HEK293T (cell line): ENCODE results near the gene SETD4.

Source experiments
- CTCF ChIA-PET: fragments of 350-600 bp; formaldehyde crosslinking; extraction: SDS; loops from one replicate; lab custom pipeline; 2021; ENCODE audit warnings: antibody characterized with exemption, inconsistent platforms; lab: Yijun Ruan, JAX
- POLR2A ChIA-PET: fragments of 350-600 bp; formaldehyde crosslinking; extraction: SDS; loops from one replicate; lab custom pipeline; 2020; ENCODE audit warnings: antibody characterized with exemption, inconsistent platforms; lab: Yijun Ruan, JAX
- DNase-seq: peaks from one replicate; pipeline ENCODE4 v3.0.0; 2012; ENCODE audit warnings: mixed read lengths; ENCODE audit errors: extremely low spot score
- ARNT ChIP-seq: fragments of 450-650 bp; IDR thresholded peaks from 2 replicates; pipeline ENCODE4 v1.6.1; 2017; ENCODE audit warnings: mild to moderate bottlenecking
- BHLHE40 ChIP-seq: fragments of 450-650 bp; IDR thresholded peaks from 2 replicates; pipeline ENCODE4 v1.6.1; 2016; ENCODE audit warnings: mild to moderate bottlenecking, moderate library complexity, borderline replicate concordance
- CTBP1 ChIP-seq: fragments of 450-650 bp; IDR thresholded peaks from 2 replicates; pipeline ENCODE4 v1.6.1; 2016; ENCODE audit warnings: borderline replicate concordance
- ELF4 ChIP-seq: fragments of 450-650 bp; IDR thresholded peaks from 2 replicates; pipeline ENCODE4 v1.6.1; 2017; ENCODE audit warnings: antibody characterized with exemption
- FOXA1 ChIP-seq: fragments of 450-650 bp; IDR thresholded peaks from 2 replicates; pipeline ENCODE4 v1.6.1; 2016; ENCODE audit warnings: mild to moderate bottlenecking
- FOXK2 ChIP-seq: fragments of 450-650 bp; IDR thresholded peaks from 2 replicates; pipeline ENCODE4 v1.6.1; 2016; ENCODE audit warnings: mild to moderate bottlenecking
- FOXM1 ChIP-seq: fragments of 450-650 bp; IDR thresholded peaks from 2 replicates; pipeline ENCODE4 v1.6.1; 2017; ENCODE audit warnings: mild to moderate bottlenecking, borderline replicate concordance
- HDGF ChIP-seq: fragments of 450-650 bp; IDR thresholded peaks from 2 replicates; pipeline ENCODE4 v1.6.1; 2017; ENCODE audit warnings: antibody characterized with exemption, borderline replicate concordance
- L3MBTL2 ChIP-seq: fragments of 450-650 bp; conservative IDR thresholded peaks from 2 replicates; pipeline ENCODE4 v1.6.1; 2016; ENCODE audit warnings: mild to moderate bottlenecking
- LEF1 ChIP-seq: fragments of 450-650 bp; IDR thresholded peaks from 2 replicates; pipeline ENCODE4 v1.6.1; 2017; ENCODE audit warnings: mild to moderate bottlenecking, borderline replicate concordance
- NFRKB ChIP-seq: fragments of 450-650 bp; IDR thresholded peaks from 2 replicates; pipeline ENCODE4 v1.6.1; 2016; ENCODE audit warnings: mild to moderate bottlenecking, moderate library complexity
- PKNOX1 ChIP-seq: fragments of 450-650 bp; IDR thresholded peaks from 2 replicates; pipeline ENCODE4 v1.6.1; 2016
- SP1 ChIP-seq: fragments of 450-650 bp; IDR thresholded peaks from 2 replicates; pipeline ENCODE4 v1.6.1; 2017
- SUZ12 ChIP-seq: fragments of 450-650 bp; IDR thresholded peaks from 2 replicates; pipeline ENCODE4 v1.6.1; 2016; ENCODE audit warnings: mild to moderate bottlenecking
- TARDBP ChIP-seq: fragments of 450-650 bp; IDR thresholded peaks from 2 replicates; pipeline ENCODE4 v1.6.1; 2016
- ZNF384 ChIP-seq: fragments of 450-650 bp; IDR thresholded peaks from 2 replicates; pipeline ENCODE4 v1.6.1; 2016

The SETD4 gene

GRCh38 chr21:36028127-36029069, 31.9 kb downstream of the SETD4 start:
- ChIA-PET POLR2A (no interaction called here), CTCF (interaction anchor here (0.6 to 1.6 kb wide), 5 partner anchors 13 to 188 kb away, joined by 3 to 8 read pairs (median 3); no protein-coding TSS in a partner anchor)
- peak; percentile 92 for DNase-seq
- TF ChIP-seq ELF4, result no peak
- no peak for TF ChIP-seq FOXA1
- no peak for TF ChIP-seq TARDBP
- TF ChIP-seq L3MBTL2, result no peak
- no peak for TF ChIP-seq FOXM1
- no peak for TF ChIP-seq LEF1
- no peak for TF ChIP-seq ZNF384
- TF ChIP-seq BHLHE40, result no peak
- no peak for TF ChIP-seq ARNT
- TF ChIP-seq HDGF, result no peak

GRCh38 chr21:36027347-36027746, 33.0 kb downstream of the SETD4 start:
- TF ChIP-seq HDGF, result no peak
- TF ChIP-seq NFRKB, result no peak
- no peak for TF ChIP-seq FOXM1
- DNase-seq, result no peak
- ChIA-PET POLR2A (no interaction called here), CTCF (interaction anchor here (0.6 to 1.6 kb wide), 4 partner anchors 14 to 187 kb away, joined by 3 to 8 read pairs (median 4); no protein-coding TSS in a partner anchor)

DNA sequence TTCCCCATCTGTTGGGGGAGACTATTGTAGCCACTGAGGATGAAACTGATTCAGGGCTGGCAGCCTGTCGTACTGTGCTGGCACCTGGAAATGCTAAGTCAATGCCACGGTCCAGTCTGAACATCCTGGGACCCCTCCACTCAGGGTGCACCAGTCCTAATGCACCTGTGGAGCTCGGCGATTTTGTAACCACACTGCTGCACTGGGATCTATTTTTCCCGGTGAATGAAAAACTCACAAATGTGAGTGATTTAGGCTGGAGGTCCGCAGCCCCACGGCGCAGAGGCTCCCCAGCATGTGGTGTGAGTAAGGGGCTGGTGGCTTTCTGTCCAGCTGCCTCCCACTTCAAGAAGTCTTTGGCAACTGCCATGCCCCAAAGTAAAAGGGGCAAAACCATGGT, 35.5 kb downstream of the SETD4 start:
- no peak for DNase-seq
- CTCF ChIA-PET, result no interaction called here
- POLR2A ChIA-PET, result interaction anchor here (0.8 kb wide), 1 partner anchor 12 kb away, joined by 4 read pairs; no protein-coding TSS in a partner anchor
- TF ChIP-seq PKNOX1 (no peak), CTBP1 (no peak), TARDBP (no peak), NFRKB (no peak), BHLHE40 (no peak), HDGF (no peak), ARNT (no peak), FOXM1 (no peak), ELF4 (no peak), L3MBTL2 (no peak)

DNA sequence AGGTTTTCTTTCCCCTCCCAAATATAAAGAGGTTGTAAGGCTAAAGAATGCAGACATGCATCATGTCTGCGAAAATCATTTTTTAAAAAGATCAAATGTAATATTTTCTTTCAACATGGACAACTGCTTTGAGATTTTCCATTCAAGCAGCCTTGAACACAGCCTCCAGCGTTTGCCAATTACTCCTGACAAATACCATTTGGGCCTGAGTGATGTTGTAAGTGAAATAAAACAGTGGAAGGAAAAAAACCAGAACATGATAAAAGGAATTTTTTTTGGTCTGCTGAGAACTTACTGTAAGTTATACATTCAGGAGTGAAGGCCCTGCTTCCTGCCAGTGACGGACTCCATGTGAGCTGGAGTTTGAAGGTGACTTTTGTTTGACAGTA, 37.2 kb downstream of the SETD4 start:
- no peak for DNase-seq
- ChIA-PET POLR2A (no interaction called here), CTCF (no interaction called here)
- no peak for TF ChIP-seq FOXM1
- TF ChIP-seq CTBP1, result no peak
- TF ChIP-seq ARNT, result no peak
- no peak for TF ChIP-seq SUZ12
- TF ChIP-seq LEF1, result no peak
- no peak for TF ChIP-seq NFRKB
- TF ChIP-seq L3MBTL2, result no peak
- TF ChIP-seq HDGF, result no peak
- TF ChIP-seq BHLHE40, result no peak
- no peak for TF ChIP-seq SP1
- no peak for TF ChIP-seq PKNOX1
- TF ChIP-seq FOXK2, result no peak
- TF ChIP-seq ZNF384, result no peak

DNA sequence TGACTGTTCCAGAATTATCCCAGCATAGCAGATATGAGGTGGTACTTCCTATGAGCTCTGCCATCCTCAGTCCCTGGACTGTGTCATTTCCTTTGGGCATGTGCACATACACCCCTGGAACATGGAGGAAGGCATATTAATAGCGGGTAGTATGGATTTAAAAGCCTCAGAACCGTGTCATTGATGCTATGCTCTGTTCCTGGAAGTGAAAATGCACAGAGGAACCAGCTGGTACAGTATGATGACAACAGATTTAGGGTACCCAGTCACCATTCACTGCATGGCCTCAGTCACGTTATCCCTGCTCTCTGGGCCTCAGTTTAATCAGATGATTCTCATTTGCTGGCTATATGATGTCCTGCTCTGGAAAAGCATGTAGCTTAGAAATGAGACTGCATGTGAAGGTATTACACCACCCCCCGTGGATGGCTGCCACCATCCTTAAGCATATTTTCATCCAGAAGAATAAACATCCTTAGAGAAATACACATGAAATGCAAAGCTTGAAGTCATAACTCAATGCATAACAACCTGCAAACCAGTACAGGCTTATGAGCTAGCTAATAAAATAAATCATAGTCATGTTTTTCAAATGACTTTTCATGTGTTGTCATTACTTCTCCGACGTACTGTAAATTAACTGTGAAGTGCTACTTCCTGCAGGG, 37.8 kb downstream of the SETD4 start:
- no peak for DNase-seq
- ChIA-PET CTCF (no interaction called here), POLR2A (no interaction called here)
- TF ChIP-seq FOXK2 (no peak), NFRKB (no peak), CTBP1 (no peak), PKNOX1 (no peak), L3MBTL2 (no peak), SP1 (no peak), TARDBP (no peak), ELF4 (no peak), SUZ12 (no peak)

GRCh38 chr21:36021251-36021837, 39.0 kb downstream of the SETD4 start:
- POLR2A ChIA-PET, result no interaction called here
- TF ChIP-seq ARNT, result no peak
- TF ChIP-seq FOXM1, result no peak
- no peak for TF ChIP-seq LEF1
- no peak for TF ChIP-seq NFRKB
- TF ChIP-seq FOXK2, result no peak
- no peak for TF ChIP-seq ELF4
- no peak for TF ChIP-seq SP1
- TF ChIP-seq TARDBP, result no peak
- no peak for TF ChIP-seq BHLHE40
- TF ChIP-seq CTBP1, result no peak
- no peak for TF ChIP-seq ZNF384
- no peak for TF ChIP-seq PKNOX1
- CTCF ChIA-PET, result no interaction called here
- no peak for DNase-seq
